Tibial artery (tissue), 4 donors: ENCODE data around the gene P4HA1.
"Not testable (repeated sequence)": the region's sequence is repeated elsewhere in the genome, so short reads cannot be mapped to it uniquely, and the experiment has no call there.

Experiments used
- DNase-seq, 2 donors: peaks; one replicate each; pipeline ENCODE4 v3.0.0-alpha.2; 2019
- H3K27ac ChIP-seq, 2 donors: fragments of 200-600 bp; sonication (generic) in 1 of 2; 1 replicate in 1 of 2; 2 replicates in 1 of 2; pipeline ENCODE4 v1.5.1; 2018 to 2019; ENCODE audit warnings: mild to moderate bottlenecking in 1 of 2
- H3K27me3 ChIP-seq, 2 donors: fragments of 200-600 bp; sonication (generic) in 1 of 2; one replicate each; pipeline versions ENCODE4 v1.5.1 to v1.6.0; 2016 to 2019
- H3K36me3 ChIP-seq, 3 donors: fragments of 200-600 bp; sonication (generic) in 2 of 3; one replicate each; pipeline ENCODE4 v1.5.1; 2016 to 2019; ENCODE audit warnings: mild to moderate bottlenecking in 2 of 3
- H3K4me1 ChIP-seq, 4 donors: fragments of 200-600 bp; sonication (generic) in 2 of 4; 1 replicate in 3 of 4; 2 replicates in 1 of 4; pipeline ENCODE4 v1.5.1; 2016 to 2019
- H3K4me3 ChIP-seq, 2 donors: fragments of 200-600 bp; sonication (generic) in 1 of 2; 1 replicate in 1 of 2; 2 replicates in 1 of 2; pipeline ENCODE4 v1.5.1; 2018 to 2019; ENCODE audit warnings: mild to moderate bottlenecking in 2 of 2
- H3K9me3 ChIP-seq, 3 donors: fragments of 200-600 bp; sonication (generic) in 1 of 3; one replicate each; pipeline ENCODE4 v1.5.1; 2016 to 2019
- CTCF ChIP-seq, 2 experiments: fragments of 200-600 bp in 1 of 2; fragments of 450-650 bp in 1 of 2; IDR thresholded peaks; one replicate each; pipeline ENCODE4 v1.5.1; 2017 to 2019; ENCODE audit warnings: antibody characterized with exemption in 2 of 2, mild to moderate bottlenecking in 1 of 2, moderate library complexity in 1 of 2
- intact Hi-C: fragments of 100-400 bp; cut with DNase I; formaldehyde crosslinking; loops from one replicate; pipeline ENCODE4 v1.15.0; 2023; ENCODE audit warnings: low total_unique reads

P4HA1 gene

GRCh38 chr10:73003822-73004221 lies 92.8 kb downstream of the P4HA1 start:
- Histone ChIP-seq H3K9me3 (no peaks in the 10 kb centered on the region), H3K4me1 (no peaks in the 10 kb centered on the region), H3K4me3 (no peak overlapping the region), H3K36me3 (peaks cover 21 to 39% (median 26%) of the 10 kb centered on the region in 3 donors), H3K27ac (no peak overlapping the region), H3K27me3 (no peaks in the 10 kb centered on the region)
- DNase-seq: no peak
- intact Hi-C loops: no loop called here
- TF ChIP-seq CTCF (IDR thresholded peaks at IDR 0.05): no peak

- DNase-seq: no peak
- Histone ChIP-seq H3K27me3 (no peaks in the 10 kb centered on the region), H3K4me3 (no peak overlapping the region), H3K36me3 (peaks cover 3 to 12% (median 12%) of the 10 kb centered on the region in 3 donors), H3K9me3 (no peaks in the 10 kb centered on the region), H3K4me1 (no peaks in the 10 kb centered on the region), H3K27ac (no peak overlapping the region)
- intact Hi-C loops: no loop called here
- TF ChIP-seq CTCF (IDR thresholded peaks at IDR 0.05): no peak
Measured at GRCh38 chr10:73000973-73001372, 95.7 kb downstream of the P4HA1 start.

GRCh38 chr10:72997099-72997498 lies 99.6 kb downstream of the P4HA1 start:
- Histone ChIP-seq H3K27ac (no peak overlapping the region), H3K27me3 (no peaks in the 10 kb centered on the region), H3K4me1 (no peaks in the 10 kb centered on the region), H3K36me3 (peaks cover 3 to 7% (median 4%) of the 10 kb centered on the region in 3 donors), H3K4me3 (no peak overlapping the region), H3K9me3 (no peaks in the 10 kb centered on the region)
- TF ChIP-seq CTCF (IDR thresholded peaks at IDR 0.05): no peak
- DNase-seq: no peak
- intact Hi-C loops: no loop called here

- H3K4me3 ChIP-seq, H3K27me3 ChIP-seq, H3K9me3 ChIP-seq, H3K4me1 ChIP-seq, intact Hi-C loops, H3K36me3 ChIP-seq, H3K27ac ChIP-seq, DNase-seq: not testable (repeated sequence)
Measured at GRCh38 chr10:72995459-72995858, 101.2 kb downstream of the P4HA1 start.

GRCh38 chr10:72989771-72990170 lies 106.9 kb downstream of the P4HA1 start:
- H3K4me1 ChIP-seq, H3K9me3 ChIP-seq, H3K4me3 ChIP-seq, H3K27me3 ChIP-seq, DNase-seq, H3K27ac ChIP-seq, intact Hi-C loops: not testable (repeated sequence)
- peaks cover 0 to 19% (median 10%) of the 10 kb centered on the region in 3 donors for H3K36me3 ChIP-seq

GRCh38 chr10:72984618-72985017 lies 112.0 kb downstream of the P4HA1 start:
- H3K36me3 ChIP-seq, DNase-seq, H3K4me3 ChIP-seq, H3K4me1 ChIP-seq, H3K27ac ChIP-seq, H3K27me3 ChIP-seq, intact Hi-C loops, H3K9me3 ChIP-seq: not testable (repeated sequence)

- intact Hi-C loops: no loop called here
- peaks cover 0 to 27% (median 14%) of the 10 kb centered on the region in 3 donors for H3K9me3 ChIP-seq
- no peak for TF ChIP-seq CTCF (IDR thresholded peaks at IDR 0.05)
- no peak overlapping the region for H3K4me3 ChIP-seq
- H3K4me1 ChIP-seq: no peaks in the 10 kb centered on the region
- no peak overlapping the region for H3K27ac ChIP-seq
- no peaks in the 10 kb centered on the region for H3K36me3 ChIP-seq
- H3K27me3 ChIP-seq: no peaks in the 10 kb centered on the region
- no peak for DNase-seq
Measured at GRCh38 chr10:72981882-72982529, 114.7 kb downstream of the P4HA1 start.
